Vagina (tissue), 2 donors: Measurements from ENCODE around the gene ELF3.

Source experiments
- CTCF ChIP-seq, 3 experiments: fragments of 450-650 bp in 2 of 3; fragments of 200-600 bp in 1 of 3; sonication (generic) in 1 of 3; IDR thresholded peaks; one replicate each; pipeline ENCODE4 v1.5.1; 2017 to 2019; ENCODE audit warnings: antibody characterized with exemption in 3 of 3, mild to moderate bottlenecking in 2 of 3, moderate library complexity in 2 of 3
- POLR2AphosphoS5 ChIP-seq, 2 donors: sonication (generic); formaldehyde crosslinking; IDR thresholded peaks; one replicate each; pipeline ENCODE4 v1.9.0; 2017; ENCODE audit warnings: antibody characterized with exemption in 2 of 2, mild to moderate bottlenecking in 2 of 2, low read depth in 1 of 2; ENCODE audit not compliant: insufficient read depth in 1 of 2

GRCh38 chr1:202045705-202046104 lies 35.3 kb downstream of the ELF3 start:
- TF ChIP-seq POLR2AphosphoS5 (IDR thresholded peaks at IDR 0.05; ENCODE audit: insufficient read depth in 1 of 2, low read depth in 1 of 2) = no peak
- no peak for TF ChIP-seq CTCF (IDR thresholded peaks at IDR 0.05)
